Measurements from ENCODE around the gene ELP5. TPM values are rescaled to one million over a fixed set of nuclear protein-coding genes. Genes with fewer than 3 reads are reported as not detected.

The ELP5 gene
- total and polyA plus RNA-seq, 2 donors from 2014 or later = 41.9 to 110 TPM

GRCh38 chr17:7239091-7240027 lies 12.7 kb upstream of the ELP5 start, which contains the start of gene PHF23:
PHF23 (minus strand) TSS chr17:7239457; CDS start chr17:7239279, 178 bp downstream.
- peak within 1 kb of the TSS; percentile 42 to 97 (median 96) for H3K9ac ChIP-seq (ENCODE audit: low read length in 3 of 3)
- H3K9me3 ChIP-seq (ENCODE audit: control insufficient read depth in 2 of 3, insufficient read depth in 1 of 3, low read length in 3 of 3) = no peaks in the 10 kb centered on the region
- DNase-seq (peak; percentile 100), FAIRE-seq (peak; percentile 84)
- H3K4me3 ChIP-seq (ENCODE audit: low read length in 3 of 3) = peak within 1 kb of the TSS; percentile 80 to 89 (median 88)
- peaks cover 7 to 26% (median 13%) of the 10 kb centered on the region in 3 donors for H3K36me3 ChIP-seq (ENCODE audit: control insufficient read depth in 2 of 3, insufficient read depth in 3 of 3, low read length in 3 of 3)
- intact Hi-C loops (cut with DNase I) = no loop called here
- peak within 1 kb of the TSS; percentile 93 to 95 for H3K27ac ChIP-seq (ENCODE audit: low read depth in 2 of 2, low read length in 2 of 2)
- TF ChIP-seq CTCF (IDR thresholded peaks at IDR 0.05; ENCODE audit: borderline replicate concordance, extremely low read depth, insufficient read depth) = no peak
- H3K4me1 ChIP-seq (ENCODE audit: control insufficient read depth in 2 of 3, insufficient read depth in 2 of 3, low read depth in 1 of 3, low read length in 3 of 3) = peaks cover 10 to 39% (median 20%) of the 10 kb centered on the region in 3 donors
- H3K27me3 ChIP-seq (ENCODE audit: control insufficient read depth, insufficient read depth, low read length) = no peaks in the 10 kb centered on the region

GRCh38 chr17:7240375-7240774 lies 11.6 kb upstream of the ELP5 start:
- intact Hi-C loops (cut with DNase I) = no loop called here
- Histone ChIP-seq H3K27ac (ENCODE audit: low read depth in 2 of 2, low read length in 2 of 2) (peak overlapping the region in 1 of 2 donors; percentile 97), H3K9ac (ENCODE audit: low read length in 3 of 3) (peak overlapping the region in 1 of 3 donors; percentile 89), H3K36me3 (ENCODE audit: control insufficient read depth in 2 of 3, insufficient read depth in 3 of 3, low read length in 3 of 3) (peaks cover 7 to 24% (median 14%) of the 10 kb centered on the region in 3 donors), H3K4me3 (ENCODE audit: low read length in 3 of 3) (peak overlapping the region; percentile 35 to 99 (median 86)), H3K4me1 (ENCODE audit: control insufficient read depth in 2 of 3, insufficient read depth in 2 of 3, low read depth in 1 of 3, low read length in 3 of 3) (peaks cover 10 to 31% (median 20%) of the 10 kb centered on the region in 3 donors), H3K9me3 (ENCODE audit: control insufficient read depth in 2 of 3, insufficient read depth in 1 of 3, low read length in 3 of 3) (no peaks in the 10 kb centered on the region), H3K27me3 (ENCODE audit: control insufficient read depth, insufficient read depth, low read length) (no peaks in the 10 kb centered on the region)
- TF ChIP-seq CTCF (IDR thresholded peaks at IDR 0.05; ENCODE audit: borderline replicate concordance, extremely low read depth, insufficient read depth) = no peak
- DNase-seq = no peak
- FAIRE-seq = no peak

DNA sequence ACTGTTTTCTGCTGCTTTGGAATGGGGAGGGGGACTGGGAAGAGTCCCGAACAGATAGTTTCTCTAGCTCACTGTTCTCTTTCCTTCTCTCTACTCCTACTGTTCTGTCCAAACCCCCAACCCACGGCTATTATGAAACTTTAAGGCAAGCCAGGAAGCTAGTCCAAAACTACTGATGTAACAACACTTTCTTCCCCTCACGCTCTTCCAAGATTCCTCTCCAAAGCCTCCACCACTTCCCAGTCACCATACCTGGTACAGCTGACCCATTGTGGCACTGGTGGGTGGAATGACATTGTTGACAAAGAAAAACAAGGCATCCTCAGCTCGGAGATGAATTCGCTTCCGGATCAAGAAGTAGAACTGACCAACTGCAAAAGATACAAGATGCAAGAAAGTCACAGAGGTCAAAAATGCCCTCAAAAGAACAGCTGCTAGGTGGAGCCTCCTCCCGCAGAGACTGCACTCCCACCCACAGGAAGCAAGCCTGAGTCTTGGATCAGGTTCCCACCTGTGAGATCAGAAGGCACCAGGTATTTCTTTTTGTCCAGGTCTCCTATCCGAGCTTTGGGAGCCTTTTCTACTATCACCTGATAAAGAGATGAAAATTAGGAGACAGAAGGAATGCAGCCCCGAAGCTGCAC lies 10.8 kb upstream of the ELP5 start:
- peak overlapping the region; percentile 89 to 100 (median 92) for H3K9ac ChIP-seq (ENCODE audit: low read length in 3 of 3)
- H3K4me3 ChIP-seq (ENCODE audit: low read length in 3 of 3) = peak overlapping the region; percentile 86 to 99 (median 99)
- peaks cover 13 to 25% (median 17%) of the 10 kb centered on the region in 3 donors for H3K36me3 ChIP-seq (ENCODE audit: control insufficient read depth in 2 of 3, insufficient read depth in 3 of 3, low read length in 3 of 3)
- H3K9me3 ChIP-seq (ENCODE audit: control insufficient read depth in 2 of 3, insufficient read depth in 1 of 3, low read length in 3 of 3) = no peaks in the 10 kb centered on the region
- peaks cover 10 to 26% (median 20%) of the 10 kb centered on the region in 3 donors for H3K4me1 ChIP-seq (ENCODE audit: control insufficient read depth in 2 of 3, insufficient read depth in 2 of 3, low read depth in 1 of 3, low read length in 3 of 3)
- FAIRE-seq = no peak
- peak overlapping the region; percentile 97 to 99 for H3K27ac ChIP-seq (ENCODE audit: low read depth in 2 of 2, low read length in 2 of 2)
- no peak for TF ChIP-seq CTCF (IDR thresholded peaks at IDR 0.05; ENCODE audit: borderline replicate concordance, extremely low read depth, insufficient read depth)
- no peaks in the 10 kb centered on the region for H3K27me3 ChIP-seq (ENCODE audit: control insufficient read depth, insufficient read depth, low read length)
- DNase-seq = peak in 2 of 5 donors; percentile 55
- intact Hi-C loops (cut with DNase I) = no loop called here
